ENCODE measurements around the gene GFY. TPM values are rescaled to one million over a fixed set of nuclear protein-coding genes. Genes with fewer than 3 reads are reported as not detected.

The GFY gene
- polyA plus RNA-seq, 3 donors = not detected

DNA sequence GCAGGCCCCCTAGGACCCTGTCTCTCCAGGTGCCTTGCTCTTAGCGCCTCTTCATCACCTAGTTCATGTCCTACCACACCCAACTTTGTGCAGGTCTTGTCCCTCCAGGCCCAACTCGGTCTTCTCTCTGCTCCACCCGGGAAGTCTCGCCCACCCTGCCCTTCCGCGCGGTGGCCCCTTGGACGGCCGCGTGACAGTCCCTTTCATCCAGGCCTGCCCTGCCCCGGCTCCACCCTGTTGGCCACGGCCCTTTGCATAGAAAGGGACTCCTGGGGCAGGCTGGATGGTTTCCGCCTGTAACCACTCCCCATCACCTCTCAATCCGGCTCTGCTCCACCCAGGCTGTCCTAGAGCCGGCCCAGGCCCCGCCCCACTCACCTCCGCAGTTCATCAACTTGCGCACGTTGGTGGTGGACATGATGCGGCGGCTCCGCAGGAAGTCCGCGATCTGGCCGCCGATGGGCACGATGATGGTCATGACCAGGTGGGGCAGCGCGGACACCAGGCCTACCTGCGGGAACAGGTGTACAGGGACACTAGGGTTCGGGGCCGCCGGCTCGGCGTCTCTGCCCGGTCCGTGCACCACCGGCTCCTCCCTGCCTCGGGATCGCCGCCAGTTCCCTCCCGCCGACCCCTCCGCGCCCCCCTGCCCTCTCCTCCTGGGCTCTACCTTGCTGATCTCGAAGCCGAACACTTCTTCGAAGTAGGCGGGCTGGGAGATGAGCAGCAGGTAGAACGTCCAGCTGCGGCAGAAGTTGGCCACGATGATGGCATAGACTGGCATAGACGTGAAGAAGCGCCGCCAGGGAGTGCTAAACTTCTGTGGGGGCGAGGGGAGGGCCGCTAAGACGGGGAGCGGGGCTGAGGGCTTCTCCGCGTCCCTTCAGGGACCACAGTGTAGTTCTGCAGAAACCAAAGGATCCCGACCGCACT is 7.2 kb downstream of the GFY start:
- no peaks in the 10 kb centered on the region for H3K36me3 ChIP-seq (replicated peaks in 1 of 2; ENCODE audit: control insufficient read depth in 1 of 2, insufficient read depth in 2 of 2, low read length in 2 of 2)
- WGBS (ENCODE audit: insufficient coverage) = 11% methylated on average over 63 of the region's 63 CpGs
- no peak overlapping the region for H3K27ac Mint-ChIP-seq
- TF ChIP-seq CTCF (IDR thresholded peaks at IDR 0.05) = no peak
- peaks cover 5 to 12% of the 10 kb centered on the region in 2 donors for H3K4me1 ChIP-seq (ENCODE audit: control insufficient read depth in 1 of 2, insufficient read depth in 2 of 2, low read length in 2 of 2)
- H3K27me3 Mint-ChIP-seq (ENCODE audit: low read depth in 3 of 3) = peaks cover 99 to 100% (median 99%) of the 10 kb centered on the region in 3 donors
- intact Hi-C loops (cut with micrococcal nuclease) = loop anchor here in 1 of 2 donors (10.0 kb wide), 1 partner anchor 168 kb away; no protein-coding TSS in a partner anchor
- H3K79me2 ChIP-seq (ENCODE audit: insufficient read depth, low read length) = no peaks in the 10 kb centered on the region
- H2AFZ ChIP-seq (ENCODE audit: insufficient read depth, low read depth, low read length, poor library complexity, severe bottlenecking) = no peak overlapping the region
- peaks cover 30% of the 10 kb centered on the region for H3K4me1 Mint-ChIP-seq
- peak overlapping the region in 1 of 2 donors; percentile 80 for H3K4me3 Mint-ChIP-seq
- H3K27ac ChIP-seq (ENCODE audit: low read depth in 1 of 2, low read length in 2 of 2) = no peak overlapping the region
- H3K9me3 ChIP-seq (replicated peaks in 1 of 2; ENCODE audit: control insufficient read depth in 1 of 2, insufficient read depth in 1 of 2, low read length in 2 of 2) = peaks cover 9 to 44% of the 10 kb centered on the region in 2 donors
- peaks cover 3 to 11% of the 10 kb centered on the region in 2 donors for H3K36me3 Mint-ChIP-seq
- H3K9ac ChIP-seq (ENCODE audit: insufficient read depth, low read length, poor library complexity, severe bottlenecking) = no peak overlapping the region
- no peak overlapping the region for H3K4me3 ChIP-seq (replicated peaks in 1 of 3; ENCODE audit: low read depth in 2 of 3, low read length in 3 of 3)
- peaks cover 57 to 100% of the 10 kb centered on the region in 2 donors for H3K27me3 ChIP-seq (ENCODE audit: control insufficient read depth in 2 of 2, insufficient read depth in 2 of 2, low read length in 2 of 2)
- H3K9me3 Mint-ChIP-seq = peaks cover 0 to 48% (median 29%) of the 10 kb centered on the region in 7 donors
- no peaks in the 10 kb centered on the region for H4K20me1 ChIP-seq (ENCODE audit: insufficient read depth, low read length)
- DNase-seq = no peak
- H3K4me2 ChIP-seq (replicated peaks; ENCODE audit: extremely low read depth, low read length, poor library complexity, severe bottlenecking) = no peak overlapping the region

GRCh38 chr19:49433240-49433901 is 8.2 kb downstream of the GFY start:
- Histone ChIP-seq H3K9ac (ENCODE audit: insufficient read depth, low read length, poor library complexity, severe bottlenecking) (no peak overlapping the region), H3K27me3 (ENCODE audit: control insufficient read depth in 2 of 2, insufficient read depth in 2 of 2, low read length in 2 of 2) (peaks cover 61 to 100% of the 10 kb centered on the region in 2 donors), H3K79me2 (ENCODE audit: insufficient read depth, low read length) (no peaks in the 10 kb centered on the region), H3K27ac (ENCODE audit: low read depth in 1 of 2, low read length in 2 of 2) (no peak overlapping the region), H3K4me3 (replicated peaks in 1 of 3; ENCODE audit: low read depth in 2 of 3, low read length in 3 of 3) (no peak overlapping the region), H3K36me3 (replicated peaks in 1 of 2; ENCODE audit: control insufficient read depth in 1 of 2, insufficient read depth in 2 of 2, low read length in 2 of 2) (no peaks in the 10 kb centered on the region), H3K4me1 (ENCODE audit: control insufficient read depth in 1 of 2, insufficient read depth in 2 of 2, low read length in 2 of 2) (peaks cover 5 to 7% of the 10 kb centered on the region in 2 donors), H3K9me3 (replicated peaks in 1 of 2; ENCODE audit: control insufficient read depth in 1 of 2, insufficient read depth in 1 of 2, low read length in 2 of 2) (peaks cover 9 to 42% of the 10 kb centered on the region in 2 donors), H2AFZ (ENCODE audit: insufficient read depth, low read depth, low read length, poor library complexity, severe bottlenecking) (no peak overlapping the region), H3K4me2 (replicated peaks; ENCODE audit: extremely low read depth, low read length, poor library complexity, severe bottlenecking) (no peak overlapping the region), H4K20me1 (ENCODE audit: insufficient read depth, low read length) (no peaks in the 10 kb centered on the region)
- Mint-ChIP-seq H3K27me3 (ENCODE audit: low read depth in 3 of 3) (peaks cover 99 to 100% (median 100%) of the 10 kb centered on the region in 3 donors), H3K36me3 (peaks cover 3 to 11% of the 10 kb centered on the region in 2 donors), H3K4me3 (peak overlapping the region in 1 of 2 donors; percentile 83), H3K27ac (no peak overlapping the region), H3K9me3 (peaks cover 0 to 43% (median 25%) of the 10 kb centered on the region in 7 donors), H3K4me1 (peaks cover 23% of the 10 kb centered on the region)
- WGBS (ENCODE audit: insufficient coverage) = 14% methylated on average over 29 of the region's 31 CpGs
- intact Hi-C loops (cut with micrococcal nuclease) = loop anchor here in 1 of 2 donors (10.0 kb wide), 1 partner anchor 169 kb away; no protein-coding TSS in a partner anchor
- TF ChIP-seq CTCF (IDR thresholded peaks at IDR 0.05) = no peak
- DNase-seq = no peak

All from CD14-positive monocyte (primary cell).